ENCODE measurements around the gene MAML3.

MAML3 gene

GRCh38 chr4:140096483-140096861, 57.5 kb downstream of the MAML3 start:
- Mint-ChIP-seq H3K27ac (peak overlapping the region; percentile 82), H3K27me3 (ENCODE audit: low read depth, poor library complexity) (no peaks in the 10 kb centered on the region), H3K4me1 (peaks cover 92% of the 10 kb centered on the region), H3K4me3 (no peak overlapping the region), H3K9me3 (no peaks in the 10 kb centered on the region), H3K36me3 (ENCODE audit: low read depth) (peaks cover 1% of the 10 kb centered on the region)
- DNase-seq: no peak
- TF ChIP-seq, protein P1, sequence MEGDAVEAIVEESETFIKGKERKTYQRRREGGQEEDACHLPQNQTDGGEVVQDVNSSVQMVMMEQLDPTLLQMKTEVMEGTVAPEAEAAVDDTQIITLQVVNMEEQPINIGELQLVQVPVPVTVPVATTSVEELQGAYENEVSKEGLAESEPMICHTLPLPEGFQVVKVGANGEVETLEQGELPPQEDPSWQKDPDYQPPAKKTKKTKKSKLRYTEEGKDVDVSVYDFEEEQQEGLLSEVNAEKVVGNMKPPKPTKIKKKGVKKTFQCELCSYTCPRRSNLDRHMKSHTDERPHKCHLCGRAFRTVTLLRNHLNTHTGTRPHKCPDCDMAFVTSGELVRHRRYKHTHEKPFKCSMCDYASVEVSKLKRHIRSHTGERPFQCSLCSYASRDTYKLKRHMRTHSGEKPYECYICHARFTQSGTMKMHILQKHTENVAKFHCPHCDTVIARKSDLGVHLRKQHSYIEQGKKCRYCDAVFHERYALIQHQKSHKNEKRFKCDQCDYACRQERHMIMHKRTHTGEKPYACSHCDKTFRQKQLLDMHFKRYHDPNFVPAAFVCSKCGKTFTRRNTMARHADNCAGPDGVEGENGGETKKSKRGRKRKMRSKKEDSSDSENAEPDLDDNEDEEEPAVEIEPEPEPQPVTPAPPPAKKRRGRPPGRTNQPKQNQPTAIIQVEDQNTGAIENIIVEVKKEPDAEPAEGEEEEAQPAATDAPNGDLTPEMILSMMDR (IDR thresholded peaks at IDR 0.05): no peak

- Mint-ChIP-seq H3K27ac (peak overlapping the region; percentile 93), H3K27me3 (ENCODE audit: low read depth, poor library complexity) (no peaks in the 10 kb centered on the region), H3K4me1 (peaks cover 98% of the 10 kb centered on the region), H3K36me3 (ENCODE audit: low read depth) (no peaks in the 10 kb centered on the region), H3K4me3 (peak overlapping the region; percentile 6), H3K9me3 (no peaks in the 10 kb centered on the region)
- TF ChIP-seq, protein P1 (IDR thresholded peaks at IDR 0.05): no peak
- no peak for DNase-seq
Observed at GRCh38 chr4:140095694-140096482, 58.1 kb downstream of the MAML3 start.

DNA sequence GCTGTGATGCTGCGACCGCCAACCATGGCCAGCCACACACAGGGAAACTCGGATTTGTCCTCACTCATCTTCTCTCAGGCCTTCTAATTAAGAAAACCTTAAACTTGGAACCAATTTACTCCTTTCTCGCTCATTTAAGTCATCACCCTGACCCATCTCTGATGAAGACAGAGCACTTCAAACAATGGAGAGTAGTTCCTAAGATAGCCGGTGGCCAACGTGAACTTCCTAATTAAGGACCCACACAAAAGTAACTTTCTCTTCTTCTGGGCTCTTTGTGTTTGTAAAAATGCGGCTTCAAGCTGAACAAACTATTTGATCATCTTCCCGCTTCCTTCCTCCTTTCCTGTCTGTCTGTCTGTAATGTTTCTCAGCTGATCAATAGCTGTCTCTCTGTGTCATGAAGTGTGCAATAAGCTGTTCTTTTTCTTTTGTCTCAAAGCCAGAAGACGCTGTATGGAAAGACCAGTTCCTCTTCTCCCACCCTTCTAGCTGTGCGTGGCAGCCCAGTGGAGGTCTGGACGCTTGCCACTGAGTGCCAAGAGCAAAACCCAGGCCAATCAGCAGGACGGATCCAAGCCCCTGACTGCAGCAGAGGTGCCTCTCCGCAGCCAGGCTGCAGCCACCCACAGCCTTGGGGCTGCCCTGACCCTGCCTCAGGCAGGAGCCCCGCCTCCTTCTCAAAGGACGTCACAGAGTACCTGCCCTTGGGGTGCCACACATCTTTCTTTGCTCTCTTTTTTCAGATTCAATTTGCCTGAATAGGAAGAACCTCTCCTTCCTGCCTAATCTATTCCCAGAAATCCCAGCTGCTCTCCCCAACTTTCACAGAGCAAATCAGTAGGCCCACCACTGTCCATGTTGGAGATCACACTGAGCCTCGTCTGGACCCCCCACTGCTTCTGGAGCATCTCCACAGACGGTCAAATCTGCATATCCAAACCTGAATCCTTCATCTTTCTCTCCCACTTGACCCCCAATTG, 59.3 kb downstream of the MAML3 start:
- Mint-ChIP-seq H3K4me3 (peak overlapping the region; percentile 37), H3K27ac (peak overlapping the region; percentile 93), H3K9me3 (no peaks in the 10 kb centered on the region)

DNA sequence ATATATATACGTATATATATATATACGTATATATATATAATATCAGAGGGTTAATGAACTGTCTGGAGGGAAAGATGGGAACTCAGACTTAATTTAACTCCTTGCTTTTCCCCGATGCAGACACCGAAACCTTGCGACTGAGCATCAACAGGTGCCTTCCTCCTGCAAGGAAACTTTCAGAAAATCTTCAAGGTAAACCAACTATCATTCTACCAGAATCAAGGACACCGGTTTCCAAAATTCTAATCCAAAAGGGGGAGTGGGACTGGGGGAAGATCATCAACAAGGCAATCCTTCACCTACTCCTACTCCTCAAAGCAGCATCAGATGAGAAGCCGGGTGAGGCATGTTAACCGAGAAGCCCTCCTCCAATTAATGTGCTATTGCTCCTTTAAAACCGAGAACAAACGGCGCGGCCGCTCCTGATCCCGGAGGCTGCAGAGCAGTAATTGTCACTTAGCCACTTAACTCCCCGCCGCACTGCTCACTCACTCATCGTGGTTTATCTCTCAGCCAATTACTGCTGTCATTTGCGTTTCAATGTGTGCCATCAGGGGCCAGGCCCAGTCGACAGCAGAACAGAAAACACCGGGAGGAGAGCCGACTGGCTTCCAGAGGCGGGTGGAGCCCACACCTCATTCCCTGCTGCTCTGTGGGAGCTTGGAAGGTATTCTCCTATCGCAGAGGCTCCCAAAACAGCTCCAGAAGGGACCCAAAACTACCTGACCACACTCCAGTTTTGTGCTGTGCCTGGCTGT, 61.7 kb downstream of the MAML3 start:
- peak; percentile 52 for DNase-seq
- Mint-ChIP-seq H3K4me1 (peaks cover 85% of the 10 kb centered on the region), H3K4me3 (peak overlapping the region; percentile 72), H3K36me3 (ENCODE audit: low read depth) (peaks cover 8% of the 10 kb centered on the region), H3K9me3 (no peaks in the 10 kb centered on the region), H3K27ac (peak overlapping the region; percentile 66), H3K27me3 (ENCODE audit: low read depth, poor library complexity) (peaks cover 3% of the 10 kb centered on the region)
- TF ChIP-seq, protein P1 (IDR thresholded peaks at IDR 0.05): no peak

More for the DNA sequence above, 59.3 kb downstream of the MAML3 start:
- no peaks in the 10 kb centered on the region for H3K27me3 Mint-ChIP-seq (ENCODE audit: low read depth, poor library complexity)
- DNase-seq: peak; percentile 33
- TF ChIP-seq, protein P1 (IDR thresholded peaks at IDR 0.05): no peak
- H3K4me1 Mint-ChIP-seq: peaks cover 92% of the 10 kb centered on the region
- H3K36me3 Mint-ChIP-seq (ENCODE audit: low read depth): no peaks in the 10 kb centered on the region

- H3K4me3 Mint-ChIP-seq: no peak overlapping the region
- peak overlapping the region; percentile 38 for H3K27ac Mint-ChIP-seq
- H3K27me3 Mint-ChIP-seq (ENCODE audit: low read depth, poor library complexity): peaks cover 3% of the 10 kb centered on the region
- TF ChIP-seq, protein P1 (IDR thresholded peaks at IDR 0.05): no peak
- H3K4me1 Mint-ChIP-seq: peaks cover 79% of the 10 kb centered on the region
- H3K9me3 Mint-ChIP-seq: no peaks in the 10 kb centered on the region
- H3K36me3 Mint-ChIP-seq (ENCODE audit: low read depth): peaks cover 8% of the 10 kb centered on the region
- DNase-seq: no peak
Observed at GRCh38 chr4:140091305-140091704, 62.7 kb downstream of the MAML3 start.
